NCI-H2196 (cell line): Measurements from ENCODE around the gene PPP1R9A.

Experiments
- DNase-seq: peaks from one replicate; lab custom pipeline; 2025; ENCODE audit not compliant: unreplicated experiment; lab: John Stamatoyannopoulos, UW

The PPP1R9A gene

GRCh38 chr7:95092324-95092723, 184.9 kb downstream of the PPP1R9A start:
- DNase-seq: no peak

GRCh38 chr7:95095259-95095965, 188.0 kb downstream of the PPP1R9A start:
- DNase-seq: no peak

GRCh38 chr7:95095966-95096540, 188.7 kb downstream of the PPP1R9A start:
- DNase-seq: no peak

GRCh38 chr7:95097291-95097690, 189.9 kb downstream of the PPP1R9A start:
- no peak for DNase-seq

GRCh38 chr7:95097851-95098250, 190.5 kb downstream of the PPP1R9A start:
- DNase-seq: no peak

- DNase-seq: no peak
These were observed 191.7 kb downstream of the PPP1R9A start for GRCh38 chr7:95099106-95099505.

GRCh38 chr7:95101422-95101821, 194.0 kb downstream of the PPP1R9A start:
- no peak for DNase-seq

- no peak for DNase-seq
These were observed 195.3 kb downstream of the PPP1R9A start for GRCh38 chr7:95102662-95103061.

GRCh38 chr7:95104739-95105138, 197.3 kb downstream of the PPP1R9A start:
- DNase-seq: peak; percentile 24

GRCh38 chr7:95105627-95106026, 198.2 kb downstream of the PPP1R9A start:
- no peak for DNase-seq

- no peak for DNase-seq
These were observed 199.0 kb downstream of the PPP1R9A start for GRCh38 chr7:95106401-95106800.

GRCh38 chr7:95110707-95111106, 203.3 kb downstream of the PPP1R9A start:
- DNase-seq: no peak

- DNase-seq: no peak
These were observed 206.2 kb downstream of the PPP1R9A start for GRCh38 chr7:95113590-95113989.

- no peak for DNase-seq
These were observed 218.8 kb downstream of the PPP1R9A start for GRCh38 chr7:95126053-95126709.

- no peak for DNase-seq
These were observed 225.1 kb downstream of the PPP1R9A start for GRCh38 chr7:95132500-95132899.

- DNase-seq: no peak
These were observed 232.5 kb downstream of the PPP1R9A start for GRCh38 chr7:95139922-95140321.

- no peak for DNase-seq
These were observed 234.4 kb downstream of the PPP1R9A start for GRCh38 chr7:95141755-95142154.

GRCh38 chr7:95144256-95144655, 236.9 kb downstream of the PPP1R9A start:
- no peak for DNase-seq

GRCh38 chr7:95155965-95156364, 248.6 kb downstream of the PPP1R9A start:
- no peak for DNase-seq

- DNase-seq: no peak
These were observed 250.0 kb downstream of the PPP1R9A start for GRCh38 chr7:95157381-95157780.

- DNase-seq: no peak
These were observed 262.3 kb downstream of the PPP1R9A start for GRCh38 chr7:95169678-95170077.

GRCh38 chr7:95172420-95172819, 265.0 kb downstream of the PPP1R9A start:
- DNase-seq: no peak
